Ishikawa (cell line): Measurements from ENCODE around the gene GLDC.
A peak's percentile ranks its signal among the peaks of the same experiment; 100 is the strongest.

Experiments
- CEBPB ChIP-seq: IDR thresholded peaks from 2 replicates; pipeline ENCODE4 v1.6.1; 2012
- CREB1 ChIP-seq: IDR thresholded peaks from 2 replicates; pipeline ENCODE4 v1.6.1; 2012; ENCODE audit warnings: low read depth
- EGR1 ChIP-seq: IDR thresholded peaks from 2 replicates; pipeline ENCODE4 v1.6.1; 2012
- EP300 ChIP-seq: IDR thresholded peaks from 2 replicates; pipeline ENCODE4 v1.6.1; 2012; ENCODE audit warnings: borderline replicate concordance
- FOXM1 ChIP-seq: IDR thresholded peaks from 2 replicates; pipeline ENCODE4 v1.6.1; 2012; ENCODE audit warnings: low read depth, borderline replicate concordance
- NFIC ChIP-seq: IDR thresholded peaks from 2 replicates; pipeline ENCODE4 v1.6.1; 2012
- RAD21 ChIP-seq: IDR thresholded peaks from 2 replicates; pipeline ENCODE4 v1.6.1; 2012; ENCODE audit warnings: low read depth
- REST ChIP-seq: IDR thresholded peaks from 2 replicates; pipeline ENCODE4 v1.6.1; 2012; ENCODE audit warnings: low read depth, mild to moderate bottlenecking
- TAF1 ChIP-seq: IDR thresholded peaks from 2 replicates; pipeline ENCODE4 v1.6.1; 2012; ENCODE audit warnings: low read depth, mild to moderate bottlenecking
- TCF12 ChIP-seq: IDR thresholded peaks from 2 replicates; pipeline ENCODE4 v1.6.1; 2012; ENCODE audit warnings: low read depth
- TEAD4 ChIP-seq: IDR thresholded peaks from 2 replicates; pipeline ENCODE4 v1.6.1; 2012
- USF1 ChIP-seq: IDR thresholded peaks from 2 replicates; pipeline ENCODE4 v1.6.1; 2012
- YY1 ChIP-seq: IDR thresholded peaks from 2 replicates; pipeline ENCODE4 v1.6.1; 2012; ENCODE audit warnings: low read depth
- ZBTB7A ChIP-seq: IDR thresholded peaks from 2 replicates; pipeline ENCODE4 v1.6.1; 2012; ENCODE audit warnings: low read depth
- TF ChIP-seq, protein P1 (sequence below): IDR thresholded peaks from 2 replicates; pipeline ENCODE4 v1.6.1; 2012

Gene GLDC

GRCh38 chr9:6645355-6646292 is at the start of gene GLDC:
Gene GLDC (minus strand): TSS chr9:6645729. CDS start chr9:6645499, 230 bp downstream.
- TF ChIP-seq TCF12, result peak; percentile 36; the same call in 1 of the 2 replicates
- TF ChIP-seq NFIC, result peak; percentile 10; the same call in 1 of the 2 replicates
- TF ChIP-seq TAF1, result peak; percentile 80
- TF ChIP-seq TEAD4, result no peak
- TF ChIP-seq EGR1, result peak; percentile 64; the same call in 1 of the 2 replicates
- no peak for TF ChIP-seq USF1
- TF ChIP-seq REST, result no peak
- TF ChIP-seq, protein P1, sequence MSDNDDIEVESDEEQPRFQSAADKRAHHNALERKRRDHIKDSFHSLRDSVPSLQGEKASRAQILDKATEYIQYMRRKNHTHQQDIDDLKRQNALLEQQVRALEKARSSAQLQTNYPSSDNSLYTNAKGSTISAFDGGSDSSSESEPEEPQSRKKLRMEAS, result peak; percentile 58; the same call in 1 of the 2 replicates
- peak; percentile 59; the same call in 1 of the 2 replicates for TF ChIP-seq ZBTB7A
- TF ChIP-seq RAD21, result no peak
- no peak for TF ChIP-seq CREB1
- TF ChIP-seq YY1, result peak; percentile 64

- no peak for TF ChIP-seq EP300
Measured at GRCh38 chr9:6692881-6693361, 47.4 kb upstream of the GLDC start.

DNA sequence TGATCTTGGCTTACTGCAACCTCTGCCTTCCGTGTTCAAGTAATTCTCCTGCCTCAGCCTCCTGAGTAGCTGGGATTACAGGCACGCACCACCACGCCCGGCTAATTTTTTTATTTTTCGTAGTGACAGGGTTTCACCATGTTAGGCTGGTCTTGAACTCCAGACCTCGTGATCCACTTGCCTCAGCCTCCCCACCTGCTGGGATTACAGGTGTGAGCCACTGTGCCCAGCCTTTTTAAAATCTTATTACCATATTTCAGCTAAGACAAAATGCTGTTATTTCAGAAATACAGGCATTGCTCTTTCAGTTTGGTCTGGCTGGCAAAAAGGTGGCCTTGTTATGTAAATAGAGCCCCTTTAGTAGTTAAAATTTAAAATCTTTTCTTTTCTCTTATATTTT is 46.9 kb upstream of the GLDC start:
- TF ChIP-seq FOXM1, result no peak
- TF ChIP-seq USF1, result no peak
- TF ChIP-seq TAF1, result no peak
- no peak for TF ChIP-seq EGR1
- TF ChIP-seq, protein P1, result no peak
- no peak for TF ChIP-seq RAD21
- no peak for TF ChIP-seq YY1
- TF ChIP-seq ZBTB7A, result no peak
- TF ChIP-seq NFIC, result no peak
- TF ChIP-seq REST, result no peak
- TF ChIP-seq TCF12, result no peak
- TF ChIP-seq CEBPB, result no peak

- TF ChIP-seq ZBTB7A, result no peak
- no peak for TF ChIP-seq CEBPB
- TF ChIP-seq NFIC, result no peak
- TF ChIP-seq, protein P1, result no peak
- no peak for TF ChIP-seq EGR1
- TF ChIP-seq TAF1, result no peak
- TF ChIP-seq REST, result no peak
- no peak for TF ChIP-seq RAD21
- no peak for TF ChIP-seq USF1
- no peak for TF ChIP-seq FOXM1
- TF ChIP-seq TCF12, result no peak
- TF ChIP-seq YY1, result no peak
- no peak for TF ChIP-seq TEAD4
- TF ChIP-seq CREB1, result no peak
- TF ChIP-seq EP300, result no peak
Measured at GRCh38 chr9:6689893-6690674, 44.6 kb upstream of the GLDC start.
